HG02938 (cell line): ENCODE results near the gene SAMD8.
"Not testable (repeated sequence)": the region's sequence is repeated elsewhere in the genome, so short reads cannot be mapped to it uniquely, and the experiment has no call there.

Source experiments
- ATAC-seq: cut with Tn5 transposase; IDR thresholded peaks from one replicate; pipeline ENCODE4 v1.9.1; 2021; ENCODE audit warnings: mild to moderate bottlenecking, moderate library complexity; ENCODE audit not compliant: unreplicated experiment

SAMD8 gene

GRCh38 chr10:75191821-75192568 is 80.5 kb downstream of the SAMD8 start:
- no peak for ATAC-seq

- ATAC-seq = not testable (repeated sequence)
Observed at GRCh38 chr10:75194625-75195024, 83.2 kb downstream of the SAMD8 start.

- no peak for ATAC-seq
Observed at GRCh38 chr10:75195035-75195763, 83.7 kb downstream of the SAMD8 start.

DNA sequence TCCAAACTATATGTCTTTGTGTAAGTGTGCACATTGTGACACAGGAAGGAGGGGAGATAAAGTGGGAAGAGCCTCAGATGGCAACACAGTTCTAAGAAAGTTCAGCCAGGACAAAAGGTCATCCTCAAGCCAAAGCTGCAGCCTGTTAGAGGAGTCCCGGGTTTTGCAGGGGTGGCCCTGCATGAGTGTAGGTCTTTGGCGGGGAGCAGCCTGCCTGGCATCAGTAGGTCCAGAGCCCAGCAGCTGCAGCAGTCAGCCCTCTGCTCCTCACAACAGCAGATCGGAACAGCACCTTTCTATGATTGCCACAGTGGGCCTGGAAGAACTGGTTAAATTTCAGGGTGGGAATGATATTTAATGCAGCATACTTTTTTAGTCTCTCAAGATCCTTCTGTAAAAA is 85.6 kb downstream of the SAMD8 start:
- ATAC-seq = no peak

- no peak for ATAC-seq
Observed at GRCh38 chr10:75197906-75198305, 86.5 kb downstream of the SAMD8 start.

- ATAC-seq = not testable (repeated sequence)
Observed at GRCh38 chr10:75199949-75200348, 88.5 kb downstream of the SAMD8 start.

- no peak for ATAC-seq
Observed at GRCh38 chr10:75201793-75202307, 90.4 kb downstream of the SAMD8 start.

DNA sequence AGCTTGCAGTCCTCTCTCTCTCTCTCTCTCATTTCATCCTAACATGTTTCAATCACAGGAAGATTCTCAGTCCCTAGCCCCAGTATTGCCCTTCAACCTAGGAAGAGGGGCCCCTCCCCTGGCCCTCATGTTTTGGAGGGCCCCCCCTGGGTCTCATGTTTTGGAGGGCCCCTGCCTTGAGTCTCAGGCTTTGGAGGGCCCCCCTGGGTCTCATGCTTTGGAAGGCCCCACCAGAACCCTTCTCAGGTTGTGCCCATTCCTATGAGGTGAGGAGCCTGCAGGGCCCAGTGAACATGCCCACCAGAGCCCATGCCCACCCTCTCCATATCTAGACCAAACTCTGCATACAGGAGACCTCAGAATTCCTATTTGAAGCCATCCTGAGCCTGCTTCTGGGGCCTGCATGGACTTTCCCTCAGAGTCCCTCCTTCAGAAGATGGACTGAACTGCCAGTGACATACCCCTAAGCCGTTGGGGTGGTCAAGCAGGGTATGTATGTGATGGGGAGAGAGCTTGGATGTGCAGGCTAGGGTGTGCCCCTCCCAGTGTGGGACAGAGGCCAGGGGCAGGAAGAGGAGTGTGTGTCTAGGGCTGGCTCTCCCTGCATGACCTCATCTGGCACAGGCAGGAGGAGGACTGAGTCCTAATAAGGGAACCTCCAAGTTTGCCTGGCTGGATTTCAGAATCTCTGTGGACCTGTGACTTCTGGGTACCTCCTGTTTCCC is 91.0 kb downstream of the SAMD8 start:
- no peak for ATAC-seq

DNA sequence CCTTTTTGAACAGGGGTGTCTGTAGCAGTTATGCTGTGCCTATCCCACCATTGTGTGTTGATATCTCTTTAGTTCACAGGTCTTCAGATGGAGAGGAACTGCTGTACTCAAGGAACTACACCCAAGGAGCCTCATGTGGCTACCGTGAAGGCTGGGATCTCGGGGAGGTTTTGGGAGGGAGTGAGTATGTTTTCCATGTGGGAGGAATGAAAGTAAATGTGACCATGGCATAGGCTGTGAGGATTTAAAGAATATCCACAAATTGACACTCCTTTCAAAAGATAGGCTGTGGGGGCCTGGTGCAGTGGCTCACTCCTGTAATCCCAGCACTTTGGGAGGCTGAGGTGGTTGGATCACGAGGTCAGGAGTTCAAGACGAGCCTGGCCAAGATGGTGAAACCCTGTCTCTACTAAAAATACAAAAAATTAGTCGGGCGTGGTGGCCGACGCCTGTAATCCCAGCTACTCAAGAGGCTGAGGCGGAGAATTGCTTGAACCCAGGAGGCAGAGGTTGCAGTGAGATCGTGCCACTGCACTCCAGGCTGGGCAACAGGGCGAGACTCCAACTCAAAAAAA is 91.7 kb downstream of the SAMD8 start:
- ATAC-seq = not testable (repeated sequence)

GRCh38 chr10:75203724-75204123 is 92.3 kb downstream of the SAMD8 start:
- no peak for ATAC-seq

GRCh38 chr10:75205908-75206307 is 94.5 kb downstream of the SAMD8 start:
- no peak for ATAC-seq

DNA sequence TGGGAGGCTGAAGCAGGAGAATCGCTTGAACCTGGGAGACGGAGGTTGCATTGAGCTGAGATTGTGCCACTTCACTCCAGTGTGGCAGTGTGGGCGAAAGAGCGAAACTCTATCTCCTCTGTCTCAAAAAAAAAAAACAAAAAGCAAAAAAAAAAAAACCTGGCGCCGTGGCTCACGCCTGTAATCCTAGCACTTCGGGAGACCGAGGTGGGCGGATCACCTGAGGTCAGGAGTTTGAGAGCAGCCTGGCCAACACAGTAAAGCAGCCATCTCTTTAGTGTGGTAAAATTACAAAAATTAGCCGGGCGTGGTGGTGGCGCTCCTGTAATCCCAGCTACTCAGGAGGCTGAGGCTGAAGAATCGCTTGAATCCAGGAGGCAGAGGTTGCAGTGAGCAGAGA is 95.2 kb downstream of the SAMD8 start:
- ATAC-seq = not testable (repeated sequence)

DNA sequence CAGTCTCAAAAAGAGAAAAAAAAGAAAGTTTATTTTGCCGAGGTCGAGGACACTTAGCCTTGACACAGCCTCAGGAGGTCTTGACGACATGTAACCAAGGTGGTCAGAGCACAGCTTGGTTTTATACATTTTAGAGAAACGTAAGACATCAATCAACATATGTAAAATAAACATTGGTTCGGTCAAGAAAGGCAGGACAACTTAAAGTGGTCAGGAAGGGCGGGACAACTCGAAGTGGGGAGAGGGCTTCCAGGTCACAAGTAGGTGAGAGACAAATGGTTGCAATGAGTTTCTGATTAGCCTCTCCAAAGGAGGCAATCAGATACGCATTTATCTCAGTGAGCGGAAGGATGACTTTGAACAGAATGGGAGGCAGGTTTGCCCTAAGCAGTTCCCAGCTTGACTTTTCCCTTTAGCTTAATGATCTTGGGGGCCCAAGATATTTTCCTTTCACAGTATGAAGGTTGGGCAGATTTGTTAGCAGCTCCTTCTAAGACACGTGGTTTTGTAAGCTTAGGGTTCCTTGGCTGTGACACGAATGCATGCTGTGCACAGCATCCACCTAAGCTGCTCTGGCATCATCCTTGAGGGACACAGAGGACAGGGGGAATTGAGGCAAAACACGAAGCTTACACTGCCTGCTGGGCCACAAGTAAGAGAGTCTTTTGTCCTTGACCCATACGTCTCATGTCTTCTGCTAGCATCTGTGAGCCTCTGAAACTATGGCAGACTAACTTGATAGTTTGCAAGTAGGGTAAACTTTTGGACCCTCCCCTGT is 95.8 kb downstream of the SAMD8 start:
- no peak for ATAC-seq

DNA sequence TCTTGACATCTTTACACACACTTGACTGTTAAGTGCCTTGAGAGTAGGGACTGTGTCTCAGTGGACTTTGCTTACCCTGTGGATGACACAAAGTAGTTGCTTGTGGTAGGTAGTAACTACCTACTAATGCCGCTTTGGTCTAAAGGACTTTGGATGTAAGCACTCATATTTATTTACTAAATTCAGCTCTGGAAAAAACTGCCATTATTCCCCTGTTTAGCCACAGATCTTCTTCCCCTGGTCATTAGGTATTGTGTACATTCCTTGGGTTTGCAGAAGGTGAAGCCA is 96.3 kb downstream of the SAMD8 start:
- no peak for ATAC-seq

GRCh38 chr10:75208181-75208580 is 96.7 kb downstream of the SAMD8 start:
- no peak for ATAC-seq

DNA sequence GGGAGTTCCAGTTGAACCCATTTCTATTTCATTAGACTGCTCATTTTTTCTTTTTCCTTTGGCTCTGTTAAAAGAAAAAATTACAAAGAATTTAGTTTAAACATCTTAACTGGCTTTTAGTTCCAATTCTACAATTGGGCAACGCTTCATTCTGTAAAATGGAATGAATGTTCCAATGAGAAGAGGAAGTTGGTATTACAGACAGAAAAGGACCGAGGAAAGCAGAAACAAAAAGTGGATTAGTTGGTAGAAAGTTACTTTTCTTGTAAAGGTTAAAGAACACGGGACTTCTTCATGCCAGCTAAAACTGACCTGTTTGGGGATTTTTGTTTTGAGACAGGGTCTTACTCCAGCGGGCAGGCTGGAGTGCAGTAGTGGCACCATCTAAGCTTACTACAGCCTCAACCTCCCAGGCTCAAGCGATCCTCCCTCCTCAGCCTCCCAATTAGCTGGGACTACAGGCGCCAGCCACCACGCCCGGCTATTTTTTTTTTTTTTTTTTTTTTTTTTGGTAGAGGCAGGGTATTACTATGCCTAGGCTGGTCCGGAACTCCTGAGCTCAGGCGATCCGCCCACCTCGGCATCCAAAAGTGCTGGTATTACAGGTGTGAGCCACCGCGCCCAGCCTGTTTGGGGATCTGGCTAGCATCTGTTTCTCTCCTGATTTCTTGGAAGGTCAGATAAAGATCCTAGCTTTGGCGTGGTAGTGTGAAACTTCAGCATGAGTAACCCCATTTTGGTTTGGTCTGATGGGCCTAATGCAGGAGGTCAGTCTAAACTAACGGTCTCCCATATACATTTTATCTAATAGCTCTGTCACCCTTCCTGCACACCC is 97.8 kb downstream of the SAMD8 start:
- ATAC-seq = no peak

GRCh38 chr10:75209921-75210281 is 98.4 kb downstream of the SAMD8 start:
- peak; percentile 53 for ATAC-seq

- ATAC-seq = peak; percentile 79
Observed at GRCh38 chr10:75210282-75211006, 99.0 kb downstream of the SAMD8 start, which contains the start of gene VDAC2. Gene VDAC2, plus strand, starts transcription at chr10:75210796. Its CDS starts 363 bp downstream, at chr10:75211159.
